Stomach (tissue), 9 donors: Measurements from ENCODE around the gene LMOD2. TPM values are rescaled to one million over a fixed set of nuclear protein-coding genes. Genes with fewer than 3 reads are reported as not detected.

ENCODE experiments used
- DNase-seq, 2 donors: peaks; one replicate each; pipeline versions ENCODE4 v3.0.0 to v3.0.0-alpha.2; 2013 to 2019
- H3K27ac ChIP-seq, 5 donors: fragments of 200-600 bp in 4 of 5; sonication (generic) in 4 of 5; one replicate each; pipeline ENCODE4 v1.5.1; 2013 to 2019; ENCODE audit warnings: mild to moderate bottlenecking in 1 of 5, moderate library complexity in 1 of 5
- H3K27me3 ChIP-seq, 3 donors: fragments of 200-600 bp; sonication (generic); one replicate each; pipeline ENCODE4 v1.5.1; 2017 to 2019; ENCODE audit warnings: mixed run types in 1 of 3
- H3K36me3 ChIP-seq, 4 donors: fragments of 200-600 bp; sonication (generic); 1 replicate in 3 of 4; 2 replicates in 1 of 4; pipeline ENCODE4 v1.5.1; 2016 to 2019
- H3K4me1 ChIP-seq, 4 donors: fragments of 200-600 bp; sonication (generic); one replicate each; pipeline ENCODE4 v1.5.1; 2016 to 2019
- H3K4me3 ChIP-seq, 4 donors: fragments of 200-600 bp; sonication (generic) in 3 of 4; one replicate each; pipeline ENCODE4 v1.5.1; 2016 to 2019; ENCODE audit warnings: mild to moderate bottlenecking in 1 of 4
- H3K9me3 ChIP-seq, 4 donors: fragments of 200-600 bp; sonication (generic); one replicate each; pipeline ENCODE4 v1.5.1; 2016 to 2019
- CTCF ChIP-seq, 7 experiments: fragments of 450-650 bp in 4 of 7; fragments of 200-600 bp in 3 of 7; sonication (generic) in 3 of 7; IDR thresholded peaks; one replicate each; pipeline ENCODE4 v1.5.1; 2016 to 2019; ENCODE audit warnings: antibody characterized with exemption in 7 of 7, control low read depth in 2 of 7, mild to moderate bottlenecking in 1 of 7
- EP300 ChIP-seq: sonication (generic); formaldehyde crosslinking; IDR thresholded peaks from one replicate; pipeline ENCODE4 v1.6.1; 2017; ENCODE audit warnings: antibody characterized with exemption
- POLR2A ChIP-seq, 4 donors: fragments of 450-650 bp; IDR thresholded peaks; one replicate each; pipeline ENCODE4 v1.6.1; 2016; ENCODE audit warnings: antibody characterized with exemption in 4 of 4, control low read depth in 2 of 4, mild to moderate bottlenecking in 1 of 4, moderate library complexity in 1 of 4
- POLR2AphosphoS5 ChIP-seq, 3 donors: sonication (generic); formaldehyde crosslinking; IDR thresholded peaks; one replicate each; pipeline ENCODE4 v1.6.1; 2016; ENCODE audit warnings: antibody characterized with exemption in 3 of 3
- WGBS, 5 donors: extraction: QIAGEN DNeasy Blood & Tissue Kit in 3 of 5; methylation state at CpG; one replicate each; pipeline versions ENCODE4 v1.1.5 to v1.1.7; 2013 to 2018; 5-methylcytosine and 5-hydroxymethylcytosine counted together
- intact Hi-C: fragments of 100-400 bp; cut with DNase I; formaldehyde crosslinking; loops from one replicate; pipeline ENCODE4 v1.15.1; 2023; ENCODE audit warnings: low total_unique reads
- polyA plus RNA-seq, 3 donors: library from polyadenylated mRNA; stranded (reverse); fragments of 200-250 nt; gene quantifications; one replicate each; pipeline ENCODE4 v1.2.3, GENCODE V29; 2013
- total RNA-seq, 5 donors: library from RNA; depleted of rRNA; stranded (reverse); fragments of >200 nt; gene quantifications; one replicate each; pipeline versions ENCODE4 v1.1.0 to v1.2.3, GENCODE V29; 2014 to 2016
- donor health status: healthy with polysubstance abuse.
- donor health status: Bipolar disorder and iron deficiency.
- donor health status: healthy.

The LMOD2 gene
- total and polyA plus RNA-seq, 8 donors: 0.05 to 0.46 (median 0.12) TPM; not detected in 5

GRCh38 chr7:123647106-123647730 is 8.4 kb upstream of the LMOD2 start:
- WGBS, 5 donors: 81 to 89% (median 85%) methylated on average over 7 of the region's 7 CpGs
- H3K36me3 ChIP-seq: no peaks in the 10 kb centered on the region
- H3K27me3 ChIP-seq: no peaks in the 10 kb centered on the region
- no peak overlapping the region for H3K27ac ChIP-seq
- intact Hi-C loops: no loop called here
- H3K4me3 ChIP-seq: no peak overlapping the region
- no peak for TF ChIP-seq CTCF (IDR thresholded peaks at IDR 0.05)
- TF ChIP-seq EP300: no peak
- no peak for TF ChIP-seq POLR2A (IDR thresholded peaks at IDR 0.05)
- TF ChIP-seq POLR2AphosphoS5 (IDR thresholded peaks at IDR 0.05): no peak
- H3K4me1 ChIP-seq: peaks cover 0 to 12% (median 7%) of the 10 kb centered on the region in 4 donors
- no peak for DNase-seq
- no peaks in the 10 kb centered on the region for H3K9me3 ChIP-seq

- intact Hi-C loops: no loop called here
- no peak overlapping the region for H3K4me3 ChIP-seq
- no peaks in the 10 kb centered on the region for H3K36me3 ChIP-seq
- TF ChIP-seq EP300 (no peak), POLR2AphosphoS5 (IDR thresholded peaks at IDR 0.05) (no peak), POLR2A (IDR thresholded peaks at IDR 0.05) (no peak), CTCF (IDR thresholded peaks at IDR 0.05) (no peak)
- 65 to 78% (median 74%) methylated on average over 2 of the region's 2 CpGs for WGBS, 5 donors
- H3K27me3 ChIP-seq: no peaks in the 10 kb centered on the region
- H3K4me1 ChIP-seq: no peaks in the 10 kb centered on the region
- no peaks in the 10 kb centered on the region for H3K9me3 ChIP-seq
- H3K27ac ChIP-seq: no peak overlapping the region
- no peak for DNase-seq
Measured at GRCh38 chr7:123649964-123650363, 5.7 kb upstream of the LMOD2 start.

GRCh38 chr7:123650595-123650994 is 5.1 kb upstream of the LMOD2 start:
- Histone ChIP-seq H3K27me3 (no peaks in the 10 kb centered on the region), H3K9me3 (no peaks in the 10 kb centered on the region), H3K36me3 (no peaks in the 10 kb centered on the region), H3K27ac (no peak overlapping the region), H3K4me1 (no peaks in the 10 kb centered on the region), H3K4me3 (no peak overlapping the region)
- TF ChIP-seq EP300: no peak
- no peak for TF ChIP-seq POLR2AphosphoS5 (IDR thresholded peaks at IDR 0.05)
- no peak for TF ChIP-seq CTCF (IDR thresholded peaks at IDR 0.05)
- no peak for TF ChIP-seq POLR2A (IDR thresholded peaks at IDR 0.05)
- DNase-seq: no peak
- WGBS, 5 donors: 61 to 72% (median 69%) methylated on average over 2 of the region's 2 CpGs
- intact Hi-C loops: no loop called here

GRCh38 chr7:123652406-123652805 is 3.3 kb upstream of the LMOD2 start:
- no peaks in the 10 kb centered on the region for H3K9me3 ChIP-seq
- no peak overlapping the region for H3K27ac ChIP-seq
- TF ChIP-seq POLR2A (IDR thresholded peaks at IDR 0.05) (no peak), EP300 (no peak), CTCF (IDR thresholded peaks at IDR 0.05) (no peak), POLR2AphosphoS5 (IDR thresholded peaks at IDR 0.05) (no peak)
- no peak for DNase-seq
- no peaks in the 10 kb centered on the region for H3K36me3 ChIP-seq
- no peaks in the 10 kb centered on the region for H3K27me3 ChIP-seq
- H3K4me3 ChIP-seq: no peak overlapping the region
- 94 to 100% (median 100%) methylated on average over 1 of the region's 1 CpG for WGBS, 5 donors
- intact Hi-C loops: no loop called here
- H3K4me1 ChIP-seq: no peaks in the 10 kb centered on the region
